AG04450 (cell line): ENCODE results near the gene RSAD2. TPM values are rescaled to one million over a fixed set of nuclear protein-coding genes. Genes with fewer than 3 reads are reported as not detected.

ENCODE experiments used
- CTCF ChIA-PET: fragments of 300-600, 350-600 bp; formaldehyde crosslinking; extraction: SDS; loops from one replicate; lab custom pipeline; 2022; ENCODE audit warnings: antibody characterized with exemption, inconsistent platforms; lab: Charles Lee
- POLR2A ChIA-PET: fragments of 350-600 bp; formaldehyde crosslinking; extraction: SDS; loops from one replicate; lab custom pipeline; 2021; ENCODE audit warnings: antibody characterized with exemption, inconsistent platforms; lab: Yijun Ruan, JAX
- DNase-seq: peaks from one replicate; pipeline ENCODE4 v3.0.0-alpha.2; 2011; ENCODE audit warnings: low read depth, low spot score
- H3K27ac ChIP-seq: one replicate; pipeline ENCODE4 v1.5.1; 2012; ENCODE audit warnings: low read depth, low read length, control low read depth
- H3K27me3 ChIP-seq: one replicate; pipeline ENCODE4 v1.6.0; 2012; ENCODE audit warnings: low read length; ENCODE audit not compliant: control insufficient read depth, insufficient read depth
- H3K4me3 ChIP-seq: 2 replicates; pipeline ENCODE4 v1.5.1; 2011; ENCODE audit warnings: mild to moderate bottlenecking, low read depth, low read length, control low read depth
- H3K9me3 ChIP-seq: 2 replicates; pipeline ENCODE4 v1.5.1; 2012; ENCODE audit warnings: low read length; ENCODE audit not compliant: control insufficient read depth, insufficient read depth
- polyA plus RNA-seq: library from polyadenylated mRNA; depleted of rRNA; stranded (reverse); fragments of >200 nt; gene quantifications from 2 replicates; pipeline ENCODE4 v1.2.3, GENCODE V29; 2011
- TF ChIP-seq, protein P1 (sequence below): IDR thresholded peaks from 2 replicates; pipeline ENCODE4 v1.5.1; 2011; ENCODE audit warnings: low read depth, low read length, control low read depth, inconsistent platforms

RSAD2 gene
- polyA plus RNA-seq, 1 experiment: not detected

DNA sequence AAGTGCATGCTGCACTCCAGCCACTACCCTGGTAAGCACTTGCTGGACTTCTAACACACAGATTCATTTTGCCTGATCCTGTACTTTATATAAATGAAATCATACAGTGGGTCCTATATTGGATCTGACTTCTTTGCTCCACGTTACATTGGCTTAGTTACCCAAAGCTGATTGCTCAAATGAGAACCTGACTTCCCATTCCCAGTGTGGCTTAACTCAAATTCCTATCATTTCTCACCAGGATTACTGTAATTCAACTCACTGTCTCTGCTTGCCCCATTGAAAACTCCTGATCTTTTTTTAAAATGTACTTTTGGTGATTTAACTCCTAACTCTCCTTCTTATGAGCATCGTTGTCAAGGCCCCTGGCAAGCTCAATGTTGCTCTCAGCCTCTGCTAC, 1.4 kb downstream of the RSAD2 start:
- H3K27ac ChIP-seq: no peak overlapping the region
- H3K4me3 ChIP-seq: no peak overlapping the region
- TF ChIP-seq, protein P1, sequence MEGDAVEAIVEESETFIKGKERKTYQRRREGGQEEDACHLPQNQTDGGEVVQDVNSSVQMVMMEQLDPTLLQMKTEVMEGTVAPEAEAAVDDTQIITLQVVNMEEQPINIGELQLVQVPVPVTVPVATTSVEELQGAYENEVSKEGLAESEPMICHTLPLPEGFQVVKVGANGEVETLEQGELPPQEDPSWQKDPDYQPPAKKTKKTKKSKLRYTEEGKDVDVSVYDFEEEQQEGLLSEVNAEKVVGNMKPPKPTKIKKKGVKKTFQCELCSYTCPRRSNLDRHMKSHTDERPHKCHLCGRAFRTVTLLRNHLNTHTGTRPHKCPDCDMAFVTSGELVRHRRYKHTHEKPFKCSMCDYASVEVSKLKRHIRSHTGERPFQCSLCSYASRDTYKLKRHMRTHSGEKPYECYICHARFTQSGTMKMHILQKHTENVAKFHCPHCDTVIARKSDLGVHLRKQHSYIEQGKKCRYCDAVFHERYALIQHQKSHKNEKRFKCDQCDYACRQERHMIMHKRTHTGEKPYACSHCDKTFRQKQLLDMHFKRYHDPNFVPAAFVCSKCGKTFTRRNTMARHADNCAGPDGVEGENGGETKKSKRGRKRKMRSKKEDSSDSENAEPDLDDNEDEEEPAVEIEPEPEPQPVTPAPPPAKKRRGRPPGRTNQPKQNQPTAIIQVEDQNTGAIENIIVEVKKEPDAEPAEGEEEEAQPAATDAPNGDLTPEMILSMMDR: no peak
- H3K27me3 ChIP-seq: peaks cover 3% of the 10 kb centered on the region
- no peaks in the 10 kb centered on the region for H3K9me3 ChIP-seq
- CTCF ChIA-PET: no interaction called here
- no peak for DNase-seq
- POLR2A ChIA-PET: no interaction called here

DNA sequence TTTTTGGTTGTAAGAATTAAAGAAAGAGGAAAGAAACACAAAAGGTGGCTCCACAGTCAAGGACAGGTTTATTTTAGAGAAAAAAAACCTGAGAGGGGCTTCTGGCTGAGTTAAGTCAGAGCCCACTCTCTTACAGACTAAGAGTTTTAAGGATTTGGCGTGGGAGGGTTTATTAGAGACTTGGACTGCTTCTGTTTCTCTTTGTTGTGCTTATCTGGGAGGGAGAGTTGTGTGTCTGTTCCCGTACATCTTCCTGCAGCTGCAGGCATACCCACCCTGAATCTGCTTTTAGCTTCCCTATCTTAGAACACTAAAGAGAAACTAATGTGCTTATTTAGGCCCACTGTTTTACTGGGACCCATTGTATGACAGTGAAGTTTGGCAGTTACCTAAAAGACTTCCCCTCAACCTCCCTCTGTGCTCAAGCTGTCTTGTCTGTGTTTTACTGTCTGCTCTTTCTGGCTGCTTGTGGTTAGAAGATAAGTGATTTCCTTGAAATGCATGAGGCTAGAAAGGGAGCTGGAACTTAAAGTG, 2.7 kb downstream of the RSAD2 start:
- H3K27me3 ChIP-seq: peaks cover 3% of the 10 kb centered on the region
- DNase-seq: no peak
- H3K9me3 ChIP-seq: no peaks in the 10 kb centered on the region
- TF ChIP-seq, protein P1: no peak
- no peak overlapping the region for H3K4me3 ChIP-seq
- ChIA-PET CTCF (no interaction called here), POLR2A (no interaction called here)
- no peak overlapping the region for H3K27ac ChIP-seq

DNA sequence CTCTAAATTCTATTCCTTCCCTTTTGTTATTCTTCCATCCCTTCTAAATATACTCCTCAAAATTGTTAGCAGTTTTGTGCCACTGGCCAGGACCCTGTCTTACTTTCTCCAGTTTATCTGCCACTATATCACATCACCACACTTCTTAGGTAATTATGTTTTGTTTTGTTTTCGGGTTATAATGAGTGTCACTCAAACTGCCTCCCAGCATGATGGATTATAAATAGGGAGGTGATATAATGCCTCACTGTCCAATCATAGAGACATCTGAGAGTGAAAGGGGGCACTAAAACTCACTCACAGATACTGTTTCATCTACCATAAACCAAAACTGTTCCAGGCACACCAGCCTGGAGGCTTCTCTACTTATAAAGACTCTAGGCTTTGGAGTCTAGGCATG, 3.5 kb downstream of the RSAD2 start:
- H3K4me3 ChIP-seq: no peak overlapping the region
- TF ChIP-seq, protein P1: no peak
- DNase-seq: no peak
- no peak overlapping the region for H3K27ac ChIP-seq
- CTCF ChIA-PET: no interaction called here
- no peaks in the 10 kb centered on the region for H3K9me3 ChIP-seq
- POLR2A ChIA-PET: no interaction called here
- peaks cover 3% of the 10 kb centered on the region for H3K27me3 ChIP-seq

DNA sequence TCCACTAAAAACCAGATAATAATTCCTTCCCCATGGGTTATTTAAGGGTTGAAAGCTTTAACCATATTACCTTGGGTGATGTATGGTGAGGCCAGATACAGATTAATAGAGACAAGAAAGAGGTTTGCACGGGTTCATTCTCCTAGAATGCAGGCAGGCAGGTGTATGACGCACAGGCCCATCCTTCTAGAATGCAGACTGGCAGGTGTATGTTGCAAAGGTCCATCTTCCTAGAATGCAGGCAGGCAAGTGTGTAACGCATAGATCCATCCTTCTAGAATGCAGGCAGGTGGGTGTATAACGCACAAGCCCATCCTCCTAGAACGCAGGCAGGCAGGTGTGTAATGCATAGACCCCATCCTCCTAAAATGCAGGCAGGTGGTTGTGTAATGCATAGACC, 3.9 kb downstream of the RSAD2 start:
- Histone ChIP-seq H3K27me3 (peaks cover 3% of the 10 kb centered on the region), H3K27ac (no peak overlapping the region), H3K4me3 (no peak overlapping the region), H3K9me3 (no peaks in the 10 kb centered on the region)
- DNase-seq: no peak
- POLR2A ChIA-PET: no interaction called here
- TF ChIP-seq, protein P1: no peak
- CTCF ChIA-PET: no interaction called here

DNA sequence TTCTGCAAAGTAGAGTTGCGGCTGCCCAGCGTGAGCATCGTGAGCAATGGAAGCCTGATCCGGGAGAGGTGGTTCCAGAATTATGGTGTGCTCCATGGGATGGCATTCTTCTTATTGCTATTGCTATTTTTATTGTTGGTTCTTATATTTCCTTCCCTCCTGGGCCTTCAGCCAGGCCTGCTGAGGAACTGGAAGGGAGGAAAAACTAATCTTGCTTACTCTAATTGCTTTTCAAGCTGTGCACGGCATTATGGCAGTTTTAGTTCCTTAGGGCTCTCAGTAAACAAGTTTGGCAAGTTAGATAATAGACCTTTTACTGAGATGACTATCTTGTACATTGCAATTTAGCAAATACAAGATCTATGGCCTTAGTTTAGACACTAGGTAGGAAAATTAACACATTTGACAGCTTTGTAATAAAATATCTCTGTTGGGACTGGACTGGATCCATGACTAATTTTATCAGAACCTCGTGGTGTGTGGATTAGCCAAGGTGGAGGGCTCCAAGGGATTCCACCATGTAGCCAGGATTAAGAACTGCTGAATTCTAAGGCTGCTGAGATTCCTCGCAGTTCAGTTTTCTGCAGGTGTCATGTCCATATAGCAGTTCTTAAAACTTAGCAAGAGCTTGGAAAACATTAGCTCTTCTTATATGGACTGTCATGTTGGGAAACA, 6.0 kb downstream of the RSAD2 start:
- TF ChIP-seq, protein P1: no peak

More for the DNA sequence above, 6.0 kb downstream of the RSAD2 start:
- no peak for DNase-seq
- no peak overlapping the region for H3K4me3 ChIP-seq
- H3K9me3 ChIP-seq: no peaks in the 10 kb centered on the region
- POLR2A ChIA-PET: no interaction called here
- peaks cover 3% of the 10 kb centered on the region for H3K27me3 ChIP-seq
- CTCF ChIA-PET: no interaction called here
- no peak overlapping the region for H3K27ac ChIP-seq
